ENCODE measurements around the gene IQCC. TPM values are rescaled to one million over a fixed set of nuclear protein-coding genes. Genes with fewer than 3 reads are reported as not detected.

IQCC gene
- 1.2 to 2.4 TPM (median 1.8 TPM) in 5 replicates for total RNA-seq (2022; extraction: Qiagen RNA extraction)

DNA sequence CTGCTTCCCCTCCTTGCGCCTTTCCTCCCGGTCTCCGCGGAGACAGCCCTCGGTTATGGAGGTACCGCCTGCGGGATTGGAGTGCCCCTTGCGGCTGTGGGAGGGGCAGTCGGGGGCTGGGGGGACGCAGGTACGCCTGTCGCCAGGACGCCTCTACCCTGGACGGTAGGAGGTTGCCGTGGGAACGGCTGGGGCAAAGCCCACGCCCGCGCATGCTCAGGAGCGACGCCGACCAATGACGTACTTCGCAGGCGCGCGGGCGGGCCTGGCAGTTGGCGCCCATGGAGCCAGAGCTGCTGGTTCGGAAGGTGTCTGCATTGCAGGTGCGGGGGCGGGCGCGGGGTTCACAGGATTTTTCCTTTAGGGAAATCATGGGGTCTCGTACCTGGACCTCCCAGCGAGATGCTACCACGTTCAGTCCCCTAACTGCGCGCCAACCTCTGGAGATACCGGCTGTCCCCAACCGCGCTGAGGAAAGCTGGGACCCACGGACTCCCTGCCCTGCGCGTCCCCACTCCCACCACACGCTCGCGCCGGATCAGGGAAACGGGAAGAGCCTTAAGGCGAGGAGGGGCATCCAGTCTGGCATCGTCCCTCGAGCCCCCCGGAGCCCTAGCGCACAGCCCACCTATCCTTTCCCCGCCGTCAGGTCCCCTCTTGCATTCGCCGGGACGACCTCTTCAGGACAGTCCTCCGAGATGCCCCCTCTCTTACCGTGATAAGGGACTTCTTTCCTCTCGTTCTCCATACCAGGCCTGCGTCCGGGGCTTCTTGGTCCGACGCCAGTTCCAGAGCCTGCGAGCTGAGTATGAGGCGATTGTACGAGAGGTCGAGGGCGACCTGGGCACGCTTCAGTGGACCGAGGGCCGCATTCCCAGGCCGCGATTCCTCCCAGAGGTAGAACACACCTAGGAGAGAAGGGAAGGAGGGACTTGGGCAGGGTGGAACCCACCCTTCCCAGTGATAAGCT lies at the start of gene IQCC:
Gene IQCC (plus strand): TSS at position 271 of the 970 bp plus-strand sequence. CDS start 11 bp downstream, at position 282.

DNA sequence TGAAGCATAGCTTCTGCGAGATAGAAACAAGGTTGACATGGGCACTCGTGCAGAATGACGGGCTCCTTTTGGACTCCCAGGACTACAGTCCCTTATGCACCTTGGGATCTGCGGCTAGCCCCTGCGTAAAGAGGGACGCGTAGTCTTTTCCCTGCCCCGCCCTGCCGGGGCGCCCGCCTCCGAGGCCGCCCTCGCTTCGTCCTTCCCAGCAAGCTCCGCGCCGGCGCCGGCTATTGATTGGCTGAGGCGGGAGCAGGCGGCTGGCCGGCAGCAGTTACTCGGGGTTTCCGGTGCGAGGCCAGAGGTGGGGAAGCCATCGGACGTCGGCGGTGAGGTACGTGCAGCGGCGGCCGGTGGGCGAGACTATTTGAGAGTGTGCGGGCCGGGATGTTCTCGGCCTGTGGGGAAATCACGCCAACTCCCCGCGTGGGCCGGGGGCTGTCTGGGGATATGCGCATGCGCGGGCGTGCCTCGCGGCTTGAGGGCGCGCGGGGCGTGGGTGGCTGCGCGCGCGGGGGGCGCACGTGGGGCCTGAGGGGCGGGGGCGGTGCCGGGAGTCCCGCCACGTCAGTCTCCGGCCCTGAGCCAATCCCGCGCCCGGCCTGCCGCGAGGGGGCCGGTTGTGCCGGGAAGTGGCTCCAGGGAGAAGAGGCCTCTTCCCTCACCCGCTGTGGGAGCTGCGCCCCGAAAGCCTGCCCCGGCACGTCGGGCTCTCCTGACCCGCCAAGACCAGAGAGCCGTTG lies 25.9 kb upstream of the IQCC start, which contains the start of gene TXLNA:
Gene TXLNA (plus strand): TSS at position 233 of the 743 bp plus-strand sequence. CDS start 671 bp downstream, outside the sequence.

DNA sequence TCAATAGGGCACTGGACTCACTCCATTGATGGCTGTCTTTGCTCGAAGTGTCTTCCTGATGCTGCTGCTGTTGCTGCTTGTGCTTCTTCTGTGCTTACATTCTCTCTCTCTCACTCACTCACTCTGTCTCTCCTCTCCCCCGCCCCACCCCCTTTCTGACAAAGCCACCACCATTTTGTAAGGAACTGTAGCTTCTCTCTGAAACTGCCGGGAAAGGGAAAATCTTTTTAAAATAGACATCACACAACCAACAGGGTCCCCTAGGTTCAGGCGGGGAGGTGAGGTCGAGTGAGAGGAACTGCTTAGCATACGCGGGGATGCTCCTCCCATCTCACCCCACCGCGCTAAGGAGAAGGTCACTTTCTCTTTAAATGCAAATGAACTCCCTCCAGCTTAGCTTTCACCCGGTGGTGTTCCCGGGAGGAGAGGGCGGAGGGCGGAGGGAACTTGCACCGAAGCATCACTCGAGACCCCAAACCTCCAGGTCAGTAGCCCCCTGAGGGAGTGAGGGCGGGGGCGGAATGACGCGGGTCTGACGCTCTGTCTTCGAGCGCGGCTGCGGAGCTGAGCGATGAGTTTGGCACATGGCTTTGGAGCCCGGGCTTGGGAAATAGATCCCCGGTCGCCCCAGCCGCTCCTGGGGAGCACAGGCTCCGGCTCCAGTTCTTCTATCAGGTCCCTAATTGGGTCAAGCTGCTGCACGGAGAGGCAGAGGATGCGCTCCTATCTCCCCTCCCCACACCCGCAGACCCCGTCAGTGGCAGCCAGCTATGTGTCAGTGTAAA lies 5.1 kb upstream of the IQCC start, which contains the start of gene CCDC28B:
Gene CCDC28B (plus strand): TSS at position 370 of the 785 bp plus-strand sequence. CDS start 1,341 bp downstream, outside the sequence.

DNA sequence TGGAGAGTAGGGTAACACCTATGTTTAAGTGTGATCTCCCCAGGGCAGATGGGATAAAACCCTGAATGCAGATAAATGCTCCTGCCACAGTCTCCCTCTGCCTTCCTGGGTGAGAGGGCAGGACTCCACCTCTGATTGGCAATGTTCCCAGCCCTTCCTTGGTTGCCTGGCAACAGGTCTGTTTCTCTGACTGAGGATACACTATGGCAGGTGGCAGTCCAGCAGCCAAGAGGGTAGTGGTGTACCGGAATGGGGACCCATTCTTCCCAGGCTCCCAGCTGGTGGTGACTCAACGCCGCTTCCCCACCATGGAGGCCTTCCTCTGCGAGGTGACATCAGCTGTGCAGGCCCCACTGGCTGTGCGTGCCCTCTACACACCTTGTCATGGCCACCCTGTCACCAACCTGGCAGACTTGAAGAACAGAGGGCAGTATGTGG lies 3.4 kb downstream of the IQCC start, which contains the start of gene DCDC2B:
Gene DCDC2B (plus strand): TSS at position 199 of the 438 bp plus-strand sequence. CDS start 5 bp downstream, at position 204.

DNA sequence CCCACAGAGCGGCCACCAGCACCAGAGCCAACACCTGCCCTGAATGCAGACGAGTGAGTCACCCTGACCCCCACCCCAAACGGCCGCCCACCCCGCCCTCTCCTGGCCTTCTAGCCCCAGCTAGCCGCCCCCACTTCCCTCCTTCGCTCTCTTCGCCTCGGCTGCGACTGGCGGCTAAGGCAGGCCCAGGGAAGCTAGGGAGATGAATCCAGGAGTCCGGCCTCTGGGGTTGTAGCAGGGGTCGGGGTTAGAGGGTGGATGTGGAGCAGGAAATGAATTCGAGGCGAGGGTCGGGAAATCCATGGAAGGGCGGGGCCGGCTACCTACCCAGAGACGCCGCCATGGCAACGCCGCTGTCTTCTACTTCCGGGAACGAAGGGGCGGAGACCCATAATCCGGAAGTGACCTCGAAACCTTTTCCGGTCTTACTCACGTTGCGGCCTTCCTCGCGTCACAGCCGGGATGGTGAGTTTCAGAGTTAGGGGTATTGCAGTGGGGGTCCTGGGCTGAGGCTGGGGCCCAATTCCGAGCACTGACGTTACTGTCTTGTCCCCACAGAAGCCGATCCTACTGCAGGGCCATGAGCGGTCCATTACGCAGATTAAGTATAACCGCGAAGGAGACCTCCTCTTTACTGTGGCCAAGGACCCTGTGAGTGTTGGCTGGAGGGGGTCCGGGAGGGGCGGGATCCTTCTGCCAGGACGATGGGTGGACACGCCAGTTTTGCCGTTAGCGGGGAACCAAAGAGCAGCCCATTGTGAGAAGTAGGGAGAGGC lies 16.7 kb downstream of the IQCC start, which contains the start of the genes EIF3I and TMEM234:
Gene EIF3I (plus strand): TSS at position 428 of the 776 bp plus-strand sequence. CDS start 35 bp downstream, at position 463.
Gene TMEM234 (minus strand): TSS at position 374 of the 776 bp plus-strand sequence. CDS start 31 bp downstream, at position 343.

DNA sequence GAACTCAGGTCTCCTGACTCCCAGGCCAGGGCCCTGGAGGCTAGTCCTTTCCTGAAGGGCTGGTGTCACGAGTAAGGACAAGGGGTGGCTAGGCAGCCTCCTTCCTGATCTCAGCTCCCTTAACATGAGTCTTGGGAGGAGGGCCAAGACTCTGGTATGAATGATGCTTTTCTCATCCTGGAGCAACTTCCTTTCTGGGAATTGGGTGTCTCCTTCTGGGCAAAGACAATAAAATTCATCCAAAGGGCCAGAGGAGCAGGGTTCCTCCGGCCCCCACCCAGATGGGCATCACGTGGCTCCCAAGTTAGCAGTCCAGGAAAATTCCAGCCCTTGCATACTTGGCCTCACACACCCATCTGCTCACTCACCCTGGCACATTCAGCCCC lies 41.4 kb downstream of the IQCC start, which contains the start of gene FAM167B:
Gene FAM167B (plus strand): TSS at position 335 of the 386 bp plus-strand sequence. CDS start 200 bp downstream, outside the sequence.

DNA sequence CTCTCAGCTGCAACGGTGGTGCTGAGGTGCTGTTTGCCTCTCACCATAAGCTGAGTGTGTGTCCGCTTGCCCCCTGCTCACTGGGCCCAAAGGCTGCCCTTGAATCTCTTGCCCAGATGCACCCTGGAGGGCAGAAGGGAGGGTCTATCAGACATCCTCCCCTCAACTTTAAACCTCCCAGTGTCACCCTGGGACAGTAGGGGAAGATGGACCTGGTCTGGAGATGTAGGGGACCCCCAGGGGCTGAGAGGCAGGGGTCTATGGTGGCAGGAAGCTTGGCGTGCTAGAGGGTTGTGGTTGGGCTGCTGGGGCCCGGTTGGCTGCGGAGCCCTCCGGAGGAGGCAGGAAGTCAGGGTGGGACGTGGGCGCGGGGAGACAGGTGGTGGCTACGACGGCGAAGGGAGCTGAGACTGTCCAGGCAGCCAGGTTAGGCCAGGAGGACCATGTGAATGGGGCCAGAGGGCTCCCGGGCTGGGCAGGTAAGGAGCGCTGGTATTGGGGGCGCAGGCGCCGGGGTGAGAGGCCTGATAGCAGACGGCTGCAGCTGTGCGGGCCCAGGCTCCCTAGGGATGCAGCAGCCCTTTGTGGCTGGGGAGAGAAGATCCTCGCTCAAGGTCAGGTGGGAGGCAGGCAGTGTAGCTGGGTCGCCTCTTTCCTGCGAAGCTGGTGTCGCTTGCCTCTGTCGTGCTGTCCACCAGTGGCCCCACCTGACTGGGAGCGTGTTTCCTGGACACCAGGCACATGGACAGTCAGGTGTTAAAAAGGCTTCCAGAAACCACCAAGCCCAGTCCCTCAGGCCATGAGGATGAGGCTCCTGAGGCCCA lies 45.6 kb downstream of the IQCC start, which contains the start of gene LCK:
Gene LCK (plus strand): TSS at position 373 of the 824 bp plus-strand sequence. CDS start 23,065 bp downstream, outside the sequence.

Other genes with a start within 250 kb of the IQCC start
- gene KHDRBS1, start 191.8 kb upstream of the IQCC start, total RNA-seq (2022; extraction: Qiagen RNA extraction), result 121 to 138 TPM (median 137 TPM) in 5 replicates
- gene TMEM39B, start 132.7 kb upstream of the IQCC start, total RNA-seq (2022; extraction: Qiagen RNA extraction), result 8.3 to 12.3 TPM (median 10.7 TPM) in 5 replicates
- 13.9 to 16.6 TPM (median 14.5 TPM) in 5 replicates for gene KPNA6, start 97.6 kb upstream of the IQCC start, total RNA-seq (2022; extraction: Qiagen RNA extraction)
- 25.9 to 29.9 TPM (median 26.8 TPM) in 5 replicates for gene TXLNA, start 26.0 kb upstream of the IQCC start, total RNA-seq (2022; extraction: Qiagen RNA extraction)
- gene CCDC28B, start 5.1 kb upstream of the IQCC start, total RNA-seq (2022; extraction: Qiagen RNA extraction), result 1.8 to 2.4 TPM (median 2.0 TPM) in 5 replicates
- not detected in 5 replicates for gene DCDC2B, start 3.4 kb downstream of the IQCC start, total RNA-seq (2022; extraction: Qiagen RNA extraction)
- 8.2 to 9.2 TPM (median 8.7 TPM) in 5 replicates for gene TMEM234, start 16.7 kb downstream of the IQCC start, total RNA-seq (2022; extraction: Qiagen RNA extraction)
- 258 to 281 TPM (median 272 TPM) in 5 replicates for gene EIF3I, start 16.7 kb downstream of the IQCC start, total RNA-seq (2022; extraction: Qiagen RNA extraction)
- gene FAM167B, start 41.6 kb downstream of the IQCC start, total RNA-seq (2022; extraction: Qiagen RNA extraction), result 0.40 to 0.70 TPM (median 0.58 TPM) in 5 replicates
- not detected in 5 replicates for gene LCK, start 45.6 kb downstream of the IQCC start, total RNA-seq (2022; extraction: Qiagen RNA extraction)
- 52.5 to 57.3 TPM (median 53.7 TPM) in 5 replicates for gene HDAC1, start 86.4 kb downstream of the IQCC start, total RNA-seq (2022; extraction: Qiagen RNA extraction)
- gene MARCKSL1, start 130.6 kb downstream of the IQCC start, total RNA-seq (2022; extraction: Qiagen RNA extraction), result 56.5 to 70.2 TPM (median 68.3 TPM) in 5 replicates
- gene FAM229A, start 156.8 kb downstream of the IQCC start, total RNA-seq (2022; extraction: Qiagen RNA extraction), result 2.5 to 5.6 TPM (median 4.0 TPM) in 5 replicates
- gene TSSK3, start 156.9 kb downstream of the IQCC start, total RNA-seq (2022; extraction: Qiagen RNA extraction), result 0.86 TPM in 1 of 5 replicates, not detected in the others
- gene BSDC1, start 188.8 kb downstream of the IQCC start, total RNA-seq (2022; extraction: Qiagen RNA extraction), result 17.3 to 21.5 TPM (median 20.5 TPM) in 5 replicates

Measured in A549 treated with Mapracorat at 1 μM for 4 hours (cell line).